H1 (cell line): ENCODE data around the gene NBDY. TPM values are rescaled to one million over a fixed set of nuclear protein-coding genes. Genes with fewer than 3 reads are reported as not detected.

Experiments used
- KDM4A ChIP-seq: IDR thresholded peaks from one replicate; pipeline ENCODE4 v1.7.1; 2012; ENCODE audit warnings: low read depth, mild to moderate bottlenecking, moderate library complexity, low read length, inconsistent platforms; ENCODE audit not compliant: severe bottlenecking
- POLR2A ChIP-seq, 2 experiments: IDR thresholded peaks; 1 replicate in 1 of 2; 2 replicates in 1 of 2; pipeline ENCODE4 v1.6.1; 2011; ENCODE audit warnings: low read depth in 2 of 2, low read length in 2 of 2, mild to moderate bottlenecking in 2 of 2; ENCODE audit errors: control extremely low read depth in 1 of 2
- polyA plus RNA-seq, 7 experiments: library from polyadenylated mRNA; depleted of rRNA in 3 of 7; stranded (reverse) in 5 of 7; unstranded in 2 of 7; fragments of >200 nt in 5 of 7; fragments of 200-250 nt in 2 of 7; gene quantifications; 1 replicate in 5 of 7; 2 replicates in 1 of 7; 4 replicates in 1 of 7; pipeline versions ENCODE4 v1.2.1 to v1.2.3, GENCODE V29; 2011 to 2013; ENCODE audit warnings: missing spikeins in 2 of 7, mixed read lengths in 2 of 7
- total RNA-seq: library from RNA; stranded (reverse); fragmentation: NEBNext Ultra II Directional; extraction: Animal tissue kit (Norgen Biotek cat#: 25700); gene quantifications from 2 replicates; pipeline ENCODE4 v1.2.1, GENCODE V29; 2021

Gene NBDY
- total and polyA plus RNA-seq, 2 of the 8 experiments (the other 6 are each of a cell fraction or from before 2014, with no cell fraction given): 42.3 to 57.8 TPM

DNA sequence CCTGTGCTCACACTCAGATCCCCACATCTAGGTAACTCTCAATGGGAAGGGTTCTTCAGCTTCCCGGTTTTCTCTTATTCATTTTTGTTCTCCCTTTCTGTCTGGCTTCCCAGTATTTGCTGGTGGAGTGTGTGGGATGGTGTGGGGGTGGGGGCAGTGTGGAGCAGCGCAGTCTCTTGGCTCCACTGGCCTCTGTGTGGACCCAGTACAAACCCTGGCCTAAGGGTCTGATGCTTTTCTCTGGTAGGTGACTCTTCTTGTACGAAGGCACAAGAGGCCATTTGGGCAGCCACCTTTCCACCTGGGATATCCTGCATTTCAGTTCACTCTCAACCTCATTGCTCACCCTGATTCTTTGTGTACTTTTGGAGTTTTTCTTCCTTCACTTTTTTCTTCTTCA, 71.3 kb downstream of the NBDY start (continued):
- TF ChIP-seq KDM4A: no peak
- TF ChIP-seq POLR2A (IDR thresholded peaks at IDR 0.05; ENCODE audit: control extremely low read depth in 1 of 2, low read depth in 2 of 2, low read length in 2 of 2): no peak
- TF ChIP-seq, all 59 proteins: peak for 0
